HepG2 (cell line): ENCODE results near the gene NUCB1. TPM values are rescaled to one million over a fixed set of nuclear protein-coding genes. Genes with fewer than 3 reads are reported as not detected.

Source experiments
- CHD4 ChIP-seq: fragments of 200-600 bp; sonication (generic); IDR thresholded peaks from 2 replicates; pipeline ENCODE4 v1.7.0; 2017; ENCODE audit warnings: mild to moderate bottlenecking, low read length, borderline replicate concordance
- DMTF1 ChIP-seq: sonication (generic); formaldehyde crosslinking; IDR thresholded peaks from 2 replicates; pipeline ENCODE4 v1.4.0; 2020; ENCODE audit warnings: mild to moderate bottlenecking, missing genetic modification reagents
- EZH2 ChIP-seq: conservative IDR thresholded peaks from 2 replicates; pipeline ENCODE4 v1.6.1; 2012; ENCODE audit warnings: mild to moderate bottlenecking, low read depth, low read length, moderate library complexity
- GATAD1 ChIP-seq: IDR thresholded peaks from 2 replicates; pipeline ENCODE4 v1.6.1; 2016; ENCODE audit warnings: missing genetic modification reagents, missing compliant biosample characterization
- HMGXB3 ChIP-seq: sonication (generic); formaldehyde crosslinking; IDR thresholded peaks from 2 replicates; pipeline ENCODE4 v1.4.0; 2020; ENCODE audit warnings: missing genetic modification reagents, borderline replicate concordance
- PAX8 ChIP-seq: sonication (generic); formaldehyde crosslinking; IDR thresholded peaks from 2 replicates; pipeline ENCODE4 v1.8.0; 2022; ENCODE audit warnings: mild to moderate bottlenecking, missing genetic modification reagents, borderline replicate concordance
- PTBP1 ChIP-seq: fragments of 200-400 bp; formaldehyde crosslinking; IDR thresholded peaks from 2 replicates; pipeline ENCODE4 v1.6.1; 2018; ENCODE audit warnings: low read length, low read depth; ENCODE audit not compliant: poor library complexity, severe bottlenecking
- ZBTB4 ChIP-seq: sonication (generic); formaldehyde crosslinking; IDR thresholded peaks from 2 replicates; pipeline ENCODE4 v1.4.0; 2020; ENCODE audit warnings: missing genetic modification reagents, mild to moderate bottlenecking, borderline replicate concordance
- ZNF232 ChIP-seq: sonication (generic); formaldehyde crosslinking; IDR thresholded peaks from 2 replicates; pipeline ENCODE4 v1.4.0; 2020; ENCODE audit warnings: missing genetic modification reagents, borderline replicate concordance
- ZNF235 ChIP-seq: sonication (generic); formaldehyde crosslinking; IDR thresholded peaks from 2 replicates; pipeline ENCODE4 v1.8.1; 2023; ENCODE audit warnings: mild to moderate bottlenecking, missing genetic modification reagents, borderline replicate concordance
- ZNF383 ChIP-seq: sonication (generic); formaldehyde crosslinking; IDR thresholded peaks from 2 replicates; pipeline ENCODE4 v1.4.0; 2020; ENCODE audit warnings: missing genetic modification reagents, mild to moderate bottlenecking, borderline replicate concordance
- ZNF549 ChIP-seq: sonication (generic); formaldehyde crosslinking; IDR thresholded peaks from 2 replicates; pipeline ENCODE4 v1.5.0; 2020; ENCODE audit warnings: missing genetic modification reagents
- ZNF672 ChIP-seq: sonication (generic); formaldehyde crosslinking; IDR thresholded peaks from 2 replicates; pipeline ENCODE4 v1.8.1; 2022; ENCODE audit warnings: missing genetic modification reagents
- ZZZ3 ChIP-seq: sonication (generic); formaldehyde crosslinking; IDR thresholded peaks from 2 replicates; pipeline ENCODE4 v1.4.0; 2020; ENCODE audit warnings: missing genetic modification reagents, mild to moderate bottlenecking, borderline replicate concordance
- polyA plus RNA-seq, 8 experiments: library from polyadenylated mRNA; depleted of rRNA in 3 of 8; stranded (reverse) in 7 of 8; unstranded in 1 of 8; fragments of >200 nt; fragmentation: Illumina TruSeq in 4 of 8; extraction: Trizol in 4 of 8; gene quantifications; 2 replicates each; pipeline versions ENCODE4 v1.2.1 to v1.2.3, GENCODE V29; 2011 to 2016; ENCODE audit warnings: low read depth in 4 of 8, missing spikeins in 1 of 8, mixed read lengths in 1 of 8; ENCODE audit not compliant: insufficient read depth in 1 of 8
- total RNA-seq, 5 experiments: library from RNA; depleted of rRNA; stranded (reverse); fragments of >200 nt; fragmentation: Illumina TruSeq; extraction: Trizol; gene quantifications; 2 replicates each; pipeline ENCODE4 v1.2.3, GENCODE V29; 2016; ENCODE audit warnings: low read depth in 1 of 5
- TF ChIP-seq, protein P1 (sequence below), 2 experiments: sonication (generic) in 1 of 2; formaldehyde crosslinking in 1 of 2; IDR thresholded peaks; 2 replicates each; pipeline versions ENCODE4 v1.5.1 to v1.6.1; 2011 to 2020; ENCODE audit warnings: borderline replicate concordance in 1 of 2, low read depth in 1 of 2, low read length in 1 of 2, mild to moderate bottlenecking in 1 of 2, missing genetic modification reagents in 1 of 2, moderate library complexity in 1 of 2

Gene NUCB1
- total and polyA plus RNA-seq, 2 of the 13 experiments (the other 11 are each of a cell fraction or from before 2014, with no cell fraction given), result 82.3 to 106 TPM

DNA sequence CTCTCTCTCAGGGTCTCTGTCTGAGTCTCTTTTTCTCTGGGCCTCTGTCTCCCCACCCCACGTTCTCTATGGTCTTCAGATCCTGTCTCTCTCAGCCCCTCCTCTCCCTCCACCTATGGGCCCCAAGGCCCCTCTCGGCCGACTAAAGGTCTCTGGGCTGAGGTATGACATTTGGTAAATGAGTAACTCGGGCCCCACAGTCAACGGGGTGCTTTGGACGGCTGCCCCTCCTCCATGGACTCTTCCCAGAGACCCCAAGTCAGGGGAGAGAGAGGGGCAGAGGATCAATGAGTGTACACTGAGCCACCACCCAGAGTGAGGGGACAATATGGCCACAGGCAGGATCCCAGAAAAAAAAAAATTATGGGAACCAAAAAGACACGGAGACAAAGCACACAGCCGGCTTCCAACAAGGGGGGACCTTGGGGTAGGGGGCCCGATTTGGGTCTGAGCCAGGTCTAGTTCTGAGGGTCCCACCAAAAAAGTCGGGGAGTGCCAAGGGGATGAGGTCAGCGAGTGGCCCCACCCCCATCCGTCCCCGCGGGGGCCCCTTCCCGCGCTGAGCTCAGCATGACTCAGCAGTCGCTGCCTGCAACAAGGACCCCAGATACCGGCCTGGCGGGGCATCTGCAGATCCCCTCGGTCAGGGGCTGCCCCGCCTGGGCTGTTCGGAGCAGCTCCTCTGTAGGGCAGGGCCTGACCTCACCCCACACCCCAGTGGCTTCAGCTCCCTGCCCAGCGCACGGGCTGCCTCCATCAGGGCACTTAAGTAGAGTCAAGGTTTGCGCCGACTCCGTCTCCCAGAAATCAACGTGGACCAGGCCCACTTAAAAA, 63.5 kb downstream of the NUCB1 start (continued):
- TF ChIP-seq PTBP1 (no peak), GATAD1 (CRISPR knock-in tag) (peak; percentile 56; the same call in 1 of the 2 replicates), PAX8 (CRISPR knock-in tag) (no peak), ZNF549 (CRISPR knock-in tag) (no peak), ZNF672 (CRISPR knock-in tag) (no peak), ZNF383 (CRISPR knock-in tag) (no peak), ZZZ3 (CRISPR knock-in tag) (no peak), HMGXB3 (CRISPR knock-in tag) (no peak), ZNF232 (CRISPR knock-in tag) (no peak), CHD4 (peak; percentile 67; the same call in 1 of the 2 replicates), DMTF1 (no peak), EZH2 (no peak), ZBTB4 (CRISPR knock-in tag) (no peak), ZNF235 (CRISPR knock-in tag) (no peak)
- TF ChIP-seq, protein P1, sequence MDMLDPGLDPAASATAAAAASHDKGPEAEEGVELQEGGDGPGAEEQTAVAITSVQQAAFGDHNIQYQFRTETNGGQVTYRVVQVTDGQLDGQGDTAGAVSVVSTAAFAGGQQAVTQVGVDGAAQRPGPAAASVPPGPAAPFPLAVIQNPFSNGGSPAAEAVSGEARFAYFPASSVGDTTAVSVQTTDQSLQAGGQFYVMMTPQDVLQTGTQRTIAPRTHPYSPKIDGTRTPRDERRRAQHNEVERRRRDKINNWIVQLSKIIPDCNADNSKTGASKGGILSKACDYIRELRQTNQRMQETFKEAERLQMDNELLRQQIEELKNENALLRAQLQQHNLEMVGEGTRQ (IDR thresholded peaks at IDR 0.05; ENCODE audit: low read depth, low read length), result no peak
- TF ChIP-seq, protein P1 (CRISPR knock-in tag; IDR thresholded peaks at IDR 0.05; ENCODE audit: borderline replicate concordance), result no peak; the same call in 1 of the 2 replicates
